Neural progenitor cell (in vitro differentiated cells): ENCODE measurements around the gene FRMPD1. TPM values are rescaled to one million over a fixed set of nuclear protein-coding genes. Genes with fewer than 3 reads are reported as not detected.

Source experiments
- DNase-seq: peaks from one replicate; pipeline ENCODE4 v3.0.0-alpha.2; 2016; ENCODE audit warnings: low spot score
- H2AFZ ChIP-seq: fragments of 200-600 bp; sonication (generic); replicated peaks from 2 replicates; pipeline ENCODE4 v1.6.1; 2016; ENCODE audit warnings: antibody characterized with exemption
- H3F3A ChIP-seq: fragments of 200-600 bp; sonication (generic); 2 replicates; pipeline ENCODE4 v1.6.1; 2016; ENCODE audit warnings: antibody characterized with exemption, low read depth
- H3K27ac ChIP-seq: fragments of 200-600 bp; sonication (generic); 2 replicates; pipeline ENCODE4 v1.5.1; 2016; ENCODE audit warnings: mild to moderate bottlenecking
- H3K27me3 ChIP-seq: fragments of 200-600 bp; sonication (generic); 2 replicates; pipeline ENCODE4 v1.6.1; 2016; ENCODE audit warnings: mild to moderate bottlenecking, moderate library complexity
- H3K36me3 ChIP-seq: fragments of 200-600 bp; sonication (generic); 2 replicates; pipeline ENCODE4 v1.5.1; 2016
- H3K4me1 ChIP-seq: fragments of 200-600 bp; sonication (generic); 2 replicates; pipeline ENCODE4 v1.6.1; 2016; ENCODE audit warnings: mixed run types
- H3K4me2 ChIP-seq: fragments of 200-600 bp; sonication (generic); 2 replicates; pipeline ENCODE4 v1.6.1; 2016
- H3K4me3 ChIP-seq: fragments of 200-600 bp; sonication (generic); 2 replicates; pipeline ENCODE4 v1.5.1; 2016
- H3K79me2 ChIP-seq: fragments of 200-600 bp; sonication (generic); 2 replicates; pipeline ENCODE4 v1.6.1; 2016; ENCODE audit warnings: low read depth
- H3K9ac ChIP-seq: fragments of 200-600 bp; sonication (generic); 2 replicates; pipeline ENCODE4 v1.6.1; 2016
- H3K9me3 ChIP-seq: fragments of 200-600 bp; sonication (generic); 2 replicates; pipeline ENCODE4 v1.5.1; 2016; ENCODE audit warnings: low read depth
- H4K20me1 ChIP-seq: fragments of 200-600 bp; sonication (generic); 2 replicates; pipeline ENCODE4 v1.6.1; 2016; ENCODE audit warnings: low read depth
- H3K27ac Mint-ChIP-seq: 3 replicates; pipeline ENCODE4 v1.8.0; 2021; ENCODE audit warnings: mixed read lengths
- H3K27me3 Mint-ChIP-seq: 2 replicates; pipeline ENCODE4 v1.8.0; 2022; ENCODE audit warnings: low read depth, mild to moderate bottlenecking, inconsistent platforms, moderate library complexity, mixed read lengths; ENCODE audit not compliant: insufficient read depth
- H3K36me3 Mint-ChIP-seq: 3 replicates; pipeline ENCODE4 v1.8.0; 2021; ENCODE audit warnings: mixed read lengths
- H3K4me1 Mint-ChIP-seq: 3 replicates; pipeline ENCODE4 v1.8.0; 2021; ENCODE audit warnings: mixed read lengths
- H3K4me3 Mint-ChIP-seq: 3 replicates; pipeline ENCODE4 v1.8.0; 2021; ENCODE audit warnings: mild to moderate bottlenecking, moderate library complexity, mixed read lengths
- H3K9me3 Mint-ChIP-seq: 3 replicates; pipeline ENCODE4 v1.8.0; 2020; ENCODE audit warnings: mixed read lengths
- EZH2 ChIP-seq: fragments of 200-600 bp; sonication (generic); IDR thresholded peaks from 2 replicates; pipeline ENCODE4 v1.6.1; 2017; ENCODE audit warnings: antibody characterized with exemption, mild to moderate bottlenecking, moderate library complexity
- EZH2phosphoT487 ChIP-seq: fragments of 200-600 bp; sonication (generic); IDR thresholded peaks from 2 replicates; pipeline ENCODE4 v1.6.1; 2017; ENCODE audit warnings: antibody characterized with exemption
- total RNA-seq: library from RNA; depleted of rRNA; stranded (reverse); fragments of >200 nt; gene quantifications from 2 replicates; pipeline ENCODE4 v1.2.3, GENCODE V29; 2015; ENCODE audit warnings: low replicate concordance
- TF ChIP-seq, protein P1 (sequence below): fragments of 200-600 bp; sonication (generic); IDR thresholded peaks from 2 replicates; pipeline ENCODE4 v1.5.1; 2017; ENCODE audit warnings: antibody characterized with exemption, mild to moderate bottlenecking

FRMPD1 gene
- total RNA-seq, 1 donor from 2014 or later = not detected

DNA sequence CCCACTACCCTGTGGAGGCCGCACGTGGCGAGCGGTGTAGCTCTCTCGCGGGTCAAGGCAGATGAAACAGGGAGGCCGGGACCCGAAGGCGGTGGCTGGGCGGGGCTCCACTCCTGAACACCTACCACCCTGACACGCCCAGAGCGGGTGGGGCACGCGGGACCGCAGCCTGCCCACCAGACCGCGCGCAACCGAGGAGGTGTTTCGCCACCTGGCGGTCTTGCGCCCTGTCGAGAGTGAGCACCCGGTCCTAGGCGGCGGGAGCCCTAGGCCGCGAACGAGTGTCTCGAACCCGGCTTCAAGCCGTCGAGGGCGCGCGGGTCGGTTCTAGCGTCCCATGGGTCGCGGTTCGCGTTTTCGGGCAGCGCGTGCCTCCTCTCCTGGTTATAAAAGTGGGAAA lies 136.3 kb downstream of the FRMPD1 start:
- no peaks in the 10 kb centered on the region for H3K36me3 ChIP-seq
- H3K27me3 Mint-ChIP-seq = peaks cover 2% of the 10 kb centered on the region
- peaks cover 12% of the 10 kb centered on the region for H3K4me1 ChIP-seq
- H3K4me3 ChIP-seq = no peak overlapping the region
- H3K27me3 ChIP-seq = peaks cover 7% of the 10 kb centered on the region
- no peak for DNase-seq
- no peak overlapping the region for H3K9ac ChIP-seq
- H3K4me3 Mint-ChIP-seq = no peak overlapping the region
- no peak overlapping the region for H3K4me2 ChIP-seq
- no peak overlapping the region for H3K27ac ChIP-seq
- H2AFZ ChIP-seq = no peak overlapping the region
- H3K27ac Mint-ChIP-seq = no peak overlapping the region
- TF ChIP-seq EZH2phosphoT487 (no peak), EZH2 (no peak)
- TF ChIP-seq, protein P1, sequence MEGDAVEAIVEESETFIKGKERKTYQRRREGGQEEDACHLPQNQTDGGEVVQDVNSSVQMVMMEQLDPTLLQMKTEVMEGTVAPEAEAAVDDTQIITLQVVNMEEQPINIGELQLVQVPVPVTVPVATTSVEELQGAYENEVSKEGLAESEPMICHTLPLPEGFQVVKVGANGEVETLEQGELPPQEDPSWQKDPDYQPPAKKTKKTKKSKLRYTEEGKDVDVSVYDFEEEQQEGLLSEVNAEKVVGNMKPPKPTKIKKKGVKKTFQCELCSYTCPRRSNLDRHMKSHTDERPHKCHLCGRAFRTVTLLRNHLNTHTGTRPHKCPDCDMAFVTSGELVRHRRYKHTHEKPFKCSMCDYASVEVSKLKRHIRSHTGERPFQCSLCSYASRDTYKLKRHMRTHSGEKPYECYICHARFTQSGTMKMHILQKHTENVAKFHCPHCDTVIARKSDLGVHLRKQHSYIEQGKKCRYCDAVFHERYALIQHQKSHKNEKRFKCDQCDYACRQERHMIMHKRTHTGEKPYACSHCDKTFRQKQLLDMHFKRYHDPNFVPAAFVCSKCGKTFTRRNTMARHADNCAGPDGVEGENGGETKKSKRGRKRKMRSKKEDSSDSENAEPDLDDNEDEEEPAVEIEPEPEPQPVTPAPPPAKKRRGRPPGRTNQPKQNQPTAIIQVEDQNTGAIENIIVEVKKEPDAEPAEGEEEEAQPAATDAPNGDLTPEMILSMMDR = no peak
- peaks cover 13% of the 10 kb centered on the region for H3F3A ChIP-seq
- peaks cover 8% of the 10 kb centered on the region for H3K36me3 Mint-ChIP-seq
- H3K4me1 Mint-ChIP-seq = peaks cover 15% of the 10 kb centered on the region
- no peaks in the 10 kb centered on the region for H3K9me3 Mint-ChIP-seq
- no peaks in the 10 kb centered on the region for H3K9me3 ChIP-seq
- peaks cover 25% of the 10 kb centered on the region for H3K79me2 ChIP-seq
- H4K20me1 ChIP-seq = peaks cover 23% of the 10 kb centered on the region

DNA sequence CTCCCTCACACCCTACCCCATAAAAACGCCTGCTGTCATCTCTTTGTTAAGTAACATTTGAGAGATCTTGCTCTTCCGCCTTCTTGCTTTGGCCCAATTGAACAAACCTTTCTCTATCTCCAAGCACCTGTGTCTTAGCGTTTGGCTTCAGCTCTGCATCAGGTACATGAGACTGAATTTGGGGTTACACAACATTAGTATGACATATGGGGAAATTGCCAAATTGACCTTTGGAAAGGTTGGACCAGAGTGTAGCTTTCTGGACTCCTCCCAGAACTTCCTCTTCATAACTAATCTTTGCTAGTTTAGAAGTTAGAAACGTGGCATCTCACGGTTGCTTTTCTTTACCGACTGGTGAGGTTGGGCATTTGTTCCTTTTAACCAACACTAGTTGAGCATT lies 137.6 kb downstream of the FRMPD1 start:
- no peaks in the 10 kb centered on the region for H3K9me3 ChIP-seq
- H3K27me3 ChIP-seq = peaks cover 11% of the 10 kb centered on the region
- peaks cover 12% of the 10 kb centered on the region for H3K4me1 ChIP-seq
- Mint-ChIP-seq H3K9me3 (no peaks in the 10 kb centered on the region), H3K27ac (no peak overlapping the region), H3K36me3 (no peaks in the 10 kb centered on the region), H3K4me3 (no peak overlapping the region), H3K27me3 (peaks cover 2% of the 10 kb centered on the region), H3K4me1 (peaks cover 7% of the 10 kb centered on the region)
- DNase-seq = no peak
- H2AFZ ChIP-seq = no peak overlapping the region
- H3K36me3 ChIP-seq = no peaks in the 10 kb centered on the region
- peaks cover 15% of the 10 kb centered on the region for H3K79me2 ChIP-seq
- H3F3A ChIP-seq = peaks cover 10% of the 10 kb centered on the region
- TF ChIP-seq, protein P1 = no peak
- TF ChIP-seq EZH2phosphoT487 = no peak
- no peak overlapping the region for H3K27ac ChIP-seq
- no peak overlapping the region for H3K4me3 ChIP-seq
- no peak overlapping the region for H3K9ac ChIP-seq
- peaks cover 12% of the 10 kb centered on the region for H4K20me1 ChIP-seq
- no peak overlapping the region for H3K4me2 ChIP-seq

DNA sequence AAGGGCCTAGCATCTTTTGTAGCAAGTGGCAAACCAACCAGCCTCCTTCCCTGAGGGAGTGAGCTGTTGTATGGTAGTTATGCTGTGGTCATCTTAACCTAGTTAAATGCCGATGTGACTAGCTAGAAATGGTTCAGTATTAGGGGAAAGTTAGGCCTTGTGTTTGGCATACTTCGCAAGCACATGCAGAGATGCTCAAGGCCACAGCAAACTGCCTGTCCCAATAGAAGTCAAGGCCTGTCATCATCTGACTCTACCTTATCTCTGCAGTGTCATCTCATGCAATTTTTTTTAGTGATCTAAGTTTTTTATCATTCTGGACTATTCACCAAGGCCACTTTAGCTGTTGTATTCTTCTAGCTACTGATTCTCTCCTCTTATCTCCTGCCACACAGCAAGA lies 139.3 kb downstream of the FRMPD1 start:
- H3K27ac ChIP-seq = no peak overlapping the region
- H3K4me1 ChIP-seq = peaks cover 6% of the 10 kb centered on the region
- H3K27me3 ChIP-seq = peaks cover 22% of the 10 kb centered on the region
- Mint-ChIP-seq H3K4me3 (no peak overlapping the region), H3K36me3 (no peaks in the 10 kb centered on the region), H3K4me1 (peaks cover 4% of the 10 kb centered on the region), H3K27me3 (no peaks in the 10 kb centered on the region), H3K27ac (no peak overlapping the region), H3K9me3 (no peaks in the 10 kb centered on the region)
- peaks cover 8% of the 10 kb centered on the region for H3F3A ChIP-seq
- DNase-seq = no peak
- TF ChIP-seq EZH2phosphoT487 = no peak
- no peak for TF ChIP-seq EZH2
- TF ChIP-seq, protein P1 = no peak
- no peak overlapping the region for H2AFZ ChIP-seq
- H3K9ac ChIP-seq = no peak overlapping the region
- H3K36me3 ChIP-seq = no peaks in the 10 kb centered on the region
- H3K4me2 ChIP-seq = no peak overlapping the region
- no peaks in the 10 kb centered on the region for H3K9me3 ChIP-seq
- no peaks in the 10 kb centered on the region for H4K20me1 ChIP-seq
- no peak overlapping the region for H3K4me3 ChIP-seq
- H3K79me2 ChIP-seq = no peaks in the 10 kb centered on the region
